GM18507 (cell line): ENCODE results near the gene UBE2N.
"Not testable (repeated sequence)": the region's sequence is repeated elsewhere in the genome, so short reads cannot be mapped to it uniquely, and the experiment has no call there.

ENCODE experiments used
- DNase-seq: peaks from one replicate; pipeline ENCODE4 v3.0.0; 2011; ENCODE audit warnings: low read depth; ENCODE audit not compliant: insufficient read length; ENCODE audit errors: extremely low spot score
- FAIRE-seq: peaks from 2 replicates; lab custom pipeline; 2011; peaks lifted over from hg19 to GRCh38; lab: Jason Lieb, UNC

The UBE2N gene

GRCh38 chr12:93390549-93391297, 51.0 kb downstream of the UBE2N start:
- FAIRE-seq: no peak
- DNase-seq: no peak

GRCh38 chr12:93390031-93390430, 51.7 kb downstream of the UBE2N start:
- no peak for DNase-seq
- FAIRE-seq: no peak

GRCh38 chr12:93387780-93388179, 54.0 kb downstream of the UBE2N start:
- DNase-seq: no peak
- no peak for FAIRE-seq

- not testable (repeated sequence) for FAIRE-seq, DNase-seq
These were observed 59.7 kb downstream of the UBE2N start for GRCh38 chr12:93381976-93382437.

GRCh38 chr12:93381161-93381975, 60.4 kb downstream of the UBE2N start:
- DNase-seq (no peak), FAIRE-seq (no peak)

GRCh38 chr12:93380480-93381121, 61.1 kb downstream of the UBE2N start:
- FAIRE-seq: peak; percentile 35

GRCh38 chr12:93379981-93380361, 61.8 kb downstream of the UBE2N start:
- no peak for FAIRE-seq
- DNase-seq: no peak

More at GRCh38 chr12:93380480-93381121, 61.1 kb downstream of the UBE2N start:
- no peak for DNase-seq

GRCh38 chr12:93379326-93379980, 62.3 kb downstream of the UBE2N start:
- DNase-seq (no peak), FAIRE-seq (no peak)

GRCh38 chr12:93378998-93379325, 62.8 kb downstream of the UBE2N start:
- DNase-seq (no peak), FAIRE-seq (no peak)

- peak; percentile 59 for FAIRE-seq
These were observed 63.4 kb downstream of the UBE2N start for GRCh38 chr12:93378196-93378997.

GRCh38 chr12:93377252-93378195, 64.2 kb downstream of the UBE2N start, which contains the start of gene NUDT4:
Gene NUDT4 (plus strand): TSS chr12:93377925. CDS start chr12:93378323, 398 bp downstream.
- FAIRE-seq (peak; percentile 93), DNase-seq (peak; percentile 94)

More at GRCh38 chr12:93378196-93378997, 63.4 kb downstream of the UBE2N start:
- DNase-seq: not testable (repeated sequence)

GRCh38 chr12:93376436-93377251, 65.1 kb downstream of the UBE2N start:
- FAIRE-seq (no peak), DNase-seq (no peak)

- no peak for FAIRE-seq
- no peak for DNase-seq
These were observed 65.8 kb downstream of the UBE2N start for GRCh38 chr12:93375906-93376305.

GRCh38 chr12:93373961-93374656, 67.6 kb downstream of the UBE2N start:
- DNase-seq (no peak), FAIRE-seq (no peak)

GRCh38 chr12:93370947-93371346, 70.8 kb downstream of the UBE2N start:
- no peak for FAIRE-seq

GRCh38 chr12:93369505-93369904, 72.2 kb downstream of the UBE2N start:
- FAIRE-seq (no peak), DNase-seq (no peak)

More at GRCh38 chr12:93370947-93371346, 70.8 kb downstream of the UBE2N start:
- DNase-seq: no peak
